DND-41 (cell line): ENCODE results near the gene SLC5A1.

ENCODE experiments used
- EZH2 ChIP-seq: IDR thresholded peaks from 3 replicates; pipeline ENCODE4 v1.6.1; 2012; ENCODE audit warnings: borderline replicate concordance, low read depth, mild to moderate bottlenecking, moderate library complexity, low read length, inconsistent platforms; ENCODE audit not compliant: severe bottlenecking
- TF ChIP-seq, protein P1 (sequence below): IDR thresholded peaks from 2 replicates; pipeline ENCODE4 v1.5.1; 2012; ENCODE audit warnings: borderline replicate concordance, low read length, moderate library complexity, mild to moderate bottlenecking; ENCODE audit not compliant: poor library complexity, severe bottlenecking; ENCODE audit errors: extremely low read depth

GRCh38 chr22:32048069-32048468, 5.0 kb downstream of the SLC5A1 start:
- TF ChIP-seq, protein P1, sequence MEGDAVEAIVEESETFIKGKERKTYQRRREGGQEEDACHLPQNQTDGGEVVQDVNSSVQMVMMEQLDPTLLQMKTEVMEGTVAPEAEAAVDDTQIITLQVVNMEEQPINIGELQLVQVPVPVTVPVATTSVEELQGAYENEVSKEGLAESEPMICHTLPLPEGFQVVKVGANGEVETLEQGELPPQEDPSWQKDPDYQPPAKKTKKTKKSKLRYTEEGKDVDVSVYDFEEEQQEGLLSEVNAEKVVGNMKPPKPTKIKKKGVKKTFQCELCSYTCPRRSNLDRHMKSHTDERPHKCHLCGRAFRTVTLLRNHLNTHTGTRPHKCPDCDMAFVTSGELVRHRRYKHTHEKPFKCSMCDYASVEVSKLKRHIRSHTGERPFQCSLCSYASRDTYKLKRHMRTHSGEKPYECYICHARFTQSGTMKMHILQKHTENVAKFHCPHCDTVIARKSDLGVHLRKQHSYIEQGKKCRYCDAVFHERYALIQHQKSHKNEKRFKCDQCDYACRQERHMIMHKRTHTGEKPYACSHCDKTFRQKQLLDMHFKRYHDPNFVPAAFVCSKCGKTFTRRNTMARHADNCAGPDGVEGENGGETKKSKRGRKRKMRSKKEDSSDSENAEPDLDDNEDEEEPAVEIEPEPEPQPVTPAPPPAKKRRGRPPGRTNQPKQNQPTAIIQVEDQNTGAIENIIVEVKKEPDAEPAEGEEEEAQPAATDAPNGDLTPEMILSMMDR = no peak
- no peak for TF ChIP-seq EZH2
